GM12878 (cell line): ENCODE results near the gene SCRN1. TPM values are rescaled to one million over a fixed set of nuclear protein-coding genes. Genes with fewer than 3 reads are reported as not detected.

Experiments
- IKZF1 ChIP-seq: fragments of 450-650 bp; conservative IDR thresholded peaks from 2 replicates; pipeline ENCODE4 v1.6.1; 2017; ENCODE audit warnings: antibody characterized with exemption, mild to moderate bottlenecking
- MTA3 ChIP-seq: IDR thresholded peaks from 2 replicates; pipeline ENCODE4 v1.6.1; 2012; ENCODE audit warnings: low read length, inconsistent platforms, borderline replicate concordance
- PAX5 ChIP-seq: IDR thresholded peaks from 2 replicates; pipeline ENCODE4 v1.6.1; 2011; ENCODE audit warnings: low read depth, low read length, borderline replicate concordance
- PAX8 ChIP-seq: fragments of 450-650 bp; IDR thresholded peaks from 2 replicates; pipeline ENCODE4 v1.6.1; 2017; ENCODE audit warnings: mild to moderate bottlenecking, moderate library complexity
- RUNX3 ChIP-seq: IDR thresholded peaks from 2 replicates; pipeline ENCODE4 v1.6.1; 2012; ENCODE audit warnings: low read length, inconsistent platforms
- SUPT20H ChIP-seq: IDR thresholded peaks from 2 replicates; pipeline ENCODE4 v1.6.1; 2011; ENCODE audit warnings: low read depth, mild to moderate bottlenecking, low read length, moderate library complexity, borderline replicate concordance; ENCODE audit not compliant: control insufficient read depth
- ZBED1 ChIP-seq: IDR thresholded peaks from 2 replicates; pipeline ENCODE4 v1.6.1; 2016; ENCODE audit warnings: borderline replicate concordance
- ZBTB4 ChIP-seq: fragments of 450-650 bp; formaldehyde crosslinking; IDR thresholded peaks from 2 replicates; pipeline ENCODE4 v1.4.0; 2022; ENCODE audit warnings: mild to moderate bottlenecking, moderate library complexity
- polyA plus RNA-seq, 11 experiments: library from polyadenylated mRNA; depleted of rRNA in 4 of 11; unstranded in 6 of 11; stranded (reverse) in 5 of 11; fragments of >200 nt; fragmentation: Nextera tagmentation in 4 of 11; fragmentation: Illumina TruSeq in 1 of 11; extraction: Ambion mirVana in 4 of 11; extraction: Trizol in 1 of 11; gene quantifications; 1 replicate in 1 of 11; 2 replicates in 10 of 11; pipeline versions ENCODE4 v1.2.1 to v1.2.3, GENCODE V29; 2011 to 2016; ENCODE audit warnings: inconsistent platforms in 2 of 11, missing spikeins in 2 of 11, low read depth in 1 of 11
- total RNA-seq, 4 experiments: library from RNA; depleted of rRNA in 3 of 4; stranded (reverse); fragments of >200 nt in 3 of 4; fragmentation: Illumina TruSeq in 1 of 4; extraction: Trizol in 1 of 4; gene quantifications; 2 replicates each; pipeline versions ENCODE4 v1.2.1 to v1.2.3, GENCODE V29; 2013 to 2021

The SCRN1 gene
- total and polyA plus RNA-seq, 10 of the 15 experiments (the other 5 are each of a cell fraction or from before 2014, with no cell fraction given), result 11.1 to 67.6 (median 41.7) TPM

DNA sequence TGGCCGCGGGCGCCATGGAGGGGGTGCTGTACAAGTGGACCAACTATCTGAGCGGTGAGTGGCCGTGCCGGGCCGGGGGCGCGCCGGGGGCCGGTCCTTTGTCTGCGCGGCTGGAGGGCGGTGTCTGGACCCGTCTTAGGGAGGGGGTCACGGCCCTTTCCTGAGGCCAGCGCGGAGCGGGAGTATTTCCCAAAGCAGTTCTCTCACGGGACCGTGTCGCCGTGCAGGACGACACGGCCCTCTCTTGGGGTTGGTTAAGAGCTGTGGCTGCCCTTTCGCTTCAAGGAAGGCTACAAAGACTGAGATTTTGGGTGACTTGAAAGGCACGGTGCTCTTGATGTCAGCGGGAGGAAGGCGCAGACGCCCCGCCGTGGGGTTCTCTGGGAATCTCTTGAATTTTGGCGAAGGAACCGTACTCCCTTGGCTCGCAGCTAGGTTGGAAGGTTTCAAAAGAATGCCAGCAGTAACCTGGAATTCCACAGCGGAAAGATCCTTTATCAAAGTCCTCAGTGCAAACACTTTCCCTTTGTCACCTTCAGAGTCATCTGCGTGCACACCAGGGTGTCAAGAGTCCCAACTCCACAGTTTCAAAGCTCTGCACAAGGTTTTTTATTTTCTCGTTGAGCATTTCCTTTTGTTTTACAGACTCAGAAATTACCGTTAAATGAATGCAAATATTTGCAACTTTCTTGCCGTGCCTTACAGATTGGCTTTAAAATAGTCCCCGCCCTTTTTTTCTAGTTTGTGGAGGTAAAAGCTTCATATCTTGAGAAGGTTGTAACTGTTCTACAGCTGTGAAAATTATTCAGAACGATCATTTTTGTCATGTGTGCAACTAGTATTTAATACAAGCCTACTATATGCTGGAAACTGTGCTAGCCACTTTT is 39.4 kb upstream of the SCRN1 start (continued):
- no peak for TF ChIP-seq ZBED1
- TF ChIP-seq RUNX3, result 0 out of 2 replicates have a peak, but pooled peaks have one; percentile 19
- TF ChIP-seq ZBTB4 (CRISPR knock-in tag), result no peak
- TF ChIP-seq MTA3, result no peak
- no peak for TF ChIP-seq PAX5
- TF ChIP-seq IKZF1, result 0 out of 2 replicates have a peak, but pooled peaks have one; percentile 3
- TF ChIP-seq PAX8, result no peak
- TF ChIP-seq SUPT20H, result no peak
- TF ChIP-seq, all 136 proteins: peak for 8
